HepG2 (cell line): Measurements from ENCODE around the gene ENO3.

Experiments
- CTCF ChIP-seq: sonication (generic); formaldehyde crosslinking; IDR thresholded peaks from 2 replicates; pipeline ENCODE4 v1.5.0; 2020; ENCODE audit warnings: mild to moderate bottlenecking, missing genetic modification reagents, moderate library complexity
- FOXP1 ChIP-seq, 2 experiments: fragments of 450-650 bp in 1 of 2; IDR thresholded peaks; 2 replicates each; pipeline ENCODE4 v1.6.1; 2017 to 2018; ENCODE audit warnings: antibody characterized with exemption in 1 of 2
- MYC ChIP-seq: sonication (generic); formaldehyde crosslinking; IDR thresholded peaks from 2 replicates; pipeline ENCODE4 v1.9.0; 2021; ENCODE audit warnings: missing genetic modification reagents, borderline replicate concordance
- NR2C2 ChIP-seq: sonication (generic); formaldehyde crosslinking; IDR thresholded peaks from 2 replicates; pipeline ENCODE4 v1.4.0; 2020; ENCODE audit warnings: missing genetic modification reagents, mild to moderate bottlenecking, moderate library complexity, borderline replicate concordance
- ZNF605 ChIP-seq: sonication (generic); formaldehyde crosslinking; IDR thresholded peaks from 2 replicates; pipeline ENCODE4 v1.8.0; 2022; ENCODE audit warnings: mild to moderate bottlenecking, missing genetic modification reagents

GRCh38 chr17:4980644-4981216 lies 29.8 kb downstream of the ENO3 start:
- TF ChIP-seq CTCF (CRISPR knock-in tag): peak; percentile 75
- no peak for TF ChIP-seq MYC (CRISPR knock-in tag)
- TF ChIP-seq ZNF605 (CRISPR knock-in tag): no peak
- no peak for TF ChIP-seq FOXP1 (IDR thresholded peaks at IDR 0.05)
- TF ChIP-seq FOXP1 (CRISPR knock-in tag; IDR thresholded peaks at IDR 0.05): no peak
- TF ChIP-seq NR2C2 (CRISPR knock-in tag): no peak
